ENCODE data around the gene SCD5.

GRCh38 chr4:82833696-82834313 is 35.2 kb upstream of the SCD5 start:
- TF ChIP-seq CTCF (conservative IDR thresholded peaks at IDR 0.05), result no peak
- TF ChIP-seq ZFX (IDR thresholded peaks at IDR 0.05), result no peak
